Psoas muscle (tissue), 8 donors: ENCODE data around the gene ANXA1. TPM values are rescaled to one million over a fixed set of nuclear protein-coding genes. Genes with fewer than 3 reads are reported as not detected.

Source experiments
- ATAC-seq, 4 donors: fragments of 200-7000 bp; cut with Tn5 transposase; one replicate each; pipeline ENCODE4 v1.9.1; 2020; ENCODE audit warnings: moderate library complexity in 3 of 4, mild to moderate bottlenecking in 2 of 4
- DNase-seq, 2 donors: peaks; one replicate each; pipeline ENCODE4 v3.0.0-alpha.2; 2020
- H3K27ac ChIP-seq: fragments of 200-600 bp; one replicate; pipeline ENCODE4 v1.8.0; 2022
- H3K27me3 ChIP-seq, 3 donors: fragments of 200-600 bp in 1 of 3; one replicate each; pipeline versions ENCODE4 v1.6.1 to v1.8.0; 2013 to 2022; ENCODE audit warnings: low read length in 2 of 3, mild to moderate bottlenecking in 2 of 3, moderate library complexity in 1 of 3; ENCODE audit not compliant: insufficient read depth in 3 of 3
- H3K36me3 ChIP-seq, 2 donors: fragments of 200-600 bp in 1 of 2; one replicate each; pipeline versions ENCODE4 v1.6.1 to v1.8.0; 2013 to 2022; ENCODE audit warnings: low read depth in 1 of 2, mild to moderate bottlenecking in 1 of 2, moderate library complexity in 1 of 2; ENCODE audit not compliant: insufficient read depth in 1 of 2
- H3K4me1 ChIP-seq: fragments of 200-600 bp; one replicate; pipeline ENCODE4 v1.8.0; 2022
- H3K4me3 ChIP-seq: fragments of 200-600 bp; one replicate; pipeline ENCODE4 v1.8.0; 2022; ENCODE audit warnings: mild to moderate bottlenecking
- H3K9me3 ChIP-seq: fragments of 200-600 bp; one replicate; pipeline ENCODE4 v1.8.0; 2022
- WGBS, 3 donors: extraction: QIAGEN DNeasy Blood & Tissue Kit; methylation state at CpG; one replicate each; pipeline versions ENCODE4 v1.1.6 to v1.1.7; 2013; 5-methylcytosine and 5-hydroxymethylcytosine counted together
- intact Hi-C, 2 donors: fragments of 100-400 bp; cut with DNase I; formaldehyde crosslinking; loops; one replicate each; pipeline versions ENCODE4 v1.11.0 to v1.14.2; 2022
- polyA plus RNA-seq, 3 donors: library from polyadenylated mRNA; stranded (reverse); fragments of 200-250 nt; gene quantifications; one replicate each; pipeline ENCODE4 v1.2.3, GENCODE V29; 2013
- total RNA-seq, 4 donors: library from RNA; stranded (reverse); fragmentation: NEBNext Ultra II Directional in 2 of 4; extraction: Animal tissue kit (Norgen Biotek cat#: 25700) in 2 of 4; gene quantifications; one replicate each; pipeline versions ENCODE4 v1.2.1 to v1.2.4, GENCODE V29; 2021 to 2023
- TF ChIP-seq, protein P1 (sequence below): fragments of 200-600 bp; IDR thresholded peaks from one replicate; pipeline ENCODE4 v1.8.0; 2022; ENCODE audit warnings: antibody characterized with exemption
- donor health status: healthy with polysubstance abuse.
- donor health status: DM: no; HTN: no; CAD: no; lungs with moderate emphysema.
- donor health status: Bipolar disorder and iron deficiency.
- donor health status: healthy.
- donor health status: DM: yes; HTN: yes; CAD: no.
- donor health status: DM: no; HTN: no; CAD: no.
- donor health status: DM: no; HTN: no; CAD: no.
- donor health status: DM: yes; HTN: yes; CAD: no.

Gene ANXA1
- total and polyA plus RNA-seq, 7 donors, result 20.7 to 60.8 (median 25.8) TPM

DNA sequence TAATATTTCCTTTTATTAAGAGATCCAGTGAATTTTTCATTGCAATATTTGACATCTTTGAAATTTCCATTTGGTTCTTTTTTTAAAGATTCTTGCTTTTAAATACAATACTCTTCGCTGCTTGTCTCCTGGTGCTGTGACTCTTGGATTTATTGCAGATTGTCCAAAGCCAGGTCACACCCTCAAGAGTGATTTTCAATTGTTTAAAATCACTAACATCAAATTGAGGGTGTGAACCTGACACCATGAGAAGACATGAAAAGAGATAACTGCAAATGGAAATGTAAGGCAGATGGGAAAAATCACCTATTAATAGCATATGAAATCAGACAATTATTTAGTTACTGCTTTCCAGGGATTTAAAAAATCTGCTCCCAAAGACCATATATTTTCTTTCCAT is 42.6 kb downstream of the ANXA1 start:
- H3K27ac ChIP-seq, result no peak overlapping the region
- no peaks in the 10 kb centered on the region for H3K9me3 ChIP-seq
- H3K27me3 ChIP-seq, result no peaks in the 10 kb centered on the region
- no peaks in the 10 kb centered on the region for H3K36me3 ChIP-seq
- TF ChIP-seq, protein P1, sequence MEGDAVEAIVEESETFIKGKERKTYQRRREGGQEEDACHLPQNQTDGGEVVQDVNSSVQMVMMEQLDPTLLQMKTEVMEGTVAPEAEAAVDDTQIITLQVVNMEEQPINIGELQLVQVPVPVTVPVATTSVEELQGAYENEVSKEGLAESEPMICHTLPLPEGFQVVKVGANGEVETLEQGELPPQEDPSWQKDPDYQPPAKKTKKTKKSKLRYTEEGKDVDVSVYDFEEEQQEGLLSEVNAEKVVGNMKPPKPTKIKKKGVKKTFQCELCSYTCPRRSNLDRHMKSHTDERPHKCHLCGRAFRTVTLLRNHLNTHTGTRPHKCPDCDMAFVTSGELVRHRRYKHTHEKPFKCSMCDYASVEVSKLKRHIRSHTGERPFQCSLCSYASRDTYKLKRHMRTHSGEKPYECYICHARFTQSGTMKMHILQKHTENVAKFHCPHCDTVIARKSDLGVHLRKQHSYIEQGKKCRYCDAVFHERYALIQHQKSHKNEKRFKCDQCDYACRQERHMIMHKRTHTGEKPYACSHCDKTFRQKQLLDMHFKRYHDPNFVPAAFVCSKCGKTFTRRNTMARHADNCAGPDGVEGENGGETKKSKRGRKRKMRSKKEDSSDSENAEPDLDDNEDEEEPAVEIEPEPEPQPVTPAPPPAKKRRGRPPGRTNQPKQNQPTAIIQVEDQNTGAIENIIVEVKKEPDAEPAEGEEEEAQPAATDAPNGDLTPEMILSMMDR, result no peak
- no peak for DNase-seq
- intact Hi-C loops, result no loop called here
- WGBS, 3 donors, result 83 to 96% (median 94%) methylated on average over 1 of the region's 1 CpG
- no peak overlapping the region for H3K4me3 ChIP-seq
- H3K4me1 ChIP-seq, result no peaks in the 10 kb centered on the region
- ATAC-seq, result no peak

DNA sequence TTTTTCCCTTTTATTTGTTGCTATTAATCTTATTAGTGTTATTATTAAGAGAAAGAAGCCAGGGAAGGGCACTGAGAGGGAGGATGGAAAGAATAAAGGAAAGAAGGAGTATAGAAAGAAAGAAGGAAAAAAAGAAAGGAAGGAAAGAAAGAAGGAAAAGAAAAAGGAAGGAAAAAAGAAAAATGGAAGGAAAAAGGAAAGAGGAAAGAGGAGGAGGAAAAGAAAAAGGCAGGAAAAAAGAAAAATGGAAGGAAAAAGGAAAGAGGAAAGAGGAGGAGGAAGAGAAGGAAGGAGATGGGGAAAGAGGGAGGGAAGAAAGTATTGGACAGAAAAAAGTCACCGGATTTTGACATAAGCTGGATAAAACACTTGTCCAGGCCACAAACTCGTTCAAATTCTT is 47.8 kb downstream of the ANXA1 start:
- Histone ChIP-seq H3K27ac (no peak overlapping the region), H3K36me3 (no peaks in the 10 kb centered on the region), H3K4me1 (no peaks in the 10 kb centered on the region), H3K9me3 (no peaks in the 10 kb centered on the region), H3K27me3 (no peaks in the 10 kb centered on the region), H3K4me3 (no peak overlapping the region)
- intact Hi-C loops, result no loop called here
- ATAC-seq (no peak), DNase-seq (no peak)
- 56 to 67% (median 58%) methylated on average over 2 of the region's 2 CpGs for WGBS, 3 donors
- TF ChIP-seq, protein P1, result no peak

GRCh38 chr9:73199886-73200285 is 48.2 kb downstream of the ANXA1 start:
- TF ChIP-seq, protein P1, result no peak
- H3K4me1 ChIP-seq, result no peaks in the 10 kb centered on the region
- H3K9me3 ChIP-seq, result no peaks in the 10 kb centered on the region
- intact Hi-C loops, result loop anchor here (5.0 to 10.0 kb wide), 2 partner anchors 1375 to 1542 kb away; no protein-coding TSS in a partner anchor
- DNase-seq (no peak), ATAC-seq (no peak)
- no peaks in the 10 kb centered on the region for H3K27me3 ChIP-seq
- H3K36me3 ChIP-seq, result no peaks in the 10 kb centered on the region
- no peak overlapping the region for H3K4me3 ChIP-seq
- H3K27ac ChIP-seq, result no peak overlapping the region
- WGBS, 3 donors, result 57 to 65% (median 63%) methylated on average over 10 of the region's 10 CpGs

- DNase-seq, result no peak
- Histone ChIP-seq H3K36me3 (no peaks in the 10 kb centered on the region), H3K27me3 (no peaks in the 10 kb centered on the region), H3K4me1 (no peaks in the 10 kb centered on the region), H3K9me3 (no peaks in the 10 kb centered on the region), H3K4me3 (no peak overlapping the region), H3K27ac (no peak overlapping the region)
- no peak for ATAC-seq
- 44 to 54% (median 46%) methylated on average over 9 of the region's 9 CpGs for WGBS, 3 donors
- intact Hi-C loops, result loop anchor here (5.0 to 10.0 kb wide), 2 partner anchors 1374 to 1541 kb away; no protein-coding TSS in a partner anchor
- TF ChIP-seq, protein P1, result peak; percentile 41
These were observed 49.2 kb downstream of the ANXA1 start for GRCh38 chr9:73200694-73201452.
